ENCODE results near the gene BAZ1B.
"Not testable (repeated sequence)": the region's sequence is repeated elsewhere in the genome, so short reads cannot be mapped to it uniquely, and the experiment has no call there.

BAZ1B gene

GRCh38 chr7:73426016-73426415 lies 96.1 kb downstream of the BAZ1B start:
- no peak for DNase-seq (ENCODE audit: low read depth in 3 of 3)

- no peak for DNase-seq (ENCODE audit: low read depth in 3 of 3)
Observed at GRCh38 chr7:73425356-73425983, 96.6 kb downstream of the BAZ1B start.

GRCh38 chr7:73424489-73424885 lies 97.6 kb downstream of the BAZ1B start:
- DNase-seq (ENCODE audit: low read depth in 3 of 3), result no peak

GRCh38 chr7:73423519-73424488 lies 98.3 kb downstream of the BAZ1B start:
- DNase-seq (ENCODE audit: low read depth in 3 of 3), result no peak

GRCh38 chr7:73420610-73421009 lies 101.5 kb downstream of the BAZ1B start:
- not testable (repeated sequence) for DNase-seq (ENCODE audit: low read depth in 3 of 3)

- DNase-seq (ENCODE audit: low read depth in 3 of 3), result not testable (repeated sequence)
Observed at GRCh38 chr7:73420016-73420415, 102.1 kb downstream of the BAZ1B start.

GRCh38 chr7:73418113-73418703 lies 103.9 kb downstream of the BAZ1B start:
- DNase-seq (ENCODE audit: low read depth in 3 of 3), result no peak

- not testable (repeated sequence) for DNase-seq (ENCODE audit: low read depth in 3 of 3)
Observed at GRCh38 chr7:73410541-73411131, 111.5 kb downstream of the BAZ1B start.

- not testable (repeated sequence) for DNase-seq (ENCODE audit: low read depth in 3 of 3)
Observed at GRCh38 chr7:73404860-73405259, 117.2 kb downstream of the BAZ1B start.

GRCh38 chr7:73399185-73400050 lies 122.7 kb downstream of the BAZ1B start:
- peak; percentile 5 to 59 (median 41) for DNase-seq (ENCODE audit: low read depth in 3 of 3)

GRCh38 chr7:73397521-73398281 lies 124.4 kb downstream of the BAZ1B start:
- no peak for DNase-seq (ENCODE audit: low read depth in 3 of 3)

- no peak for DNase-seq (ENCODE audit: low read depth in 3 of 3)
Observed at GRCh38 chr7:73395538-73396503, 126.3 kb downstream of the BAZ1B start.

- DNase-seq (ENCODE audit: low read depth in 3 of 3), result no peak
Observed at GRCh38 chr7:73394422-73394821, 127.7 kb downstream of the BAZ1B start.

GRCh38 chr7:73391396-73391795 lies 130.7 kb downstream of the BAZ1B start:
- no peak for DNase-seq (ENCODE audit: low read depth in 3 of 3)

Data from stimulated activated CD4-positive, alpha-beta T cell treated with anti-CD3 and anti-CD28 coated beads, TNF-alpha, amount 100 ng/mL, for 4 hours (primary cell).